Measurements from ENCODE around the gene GPR156.

The GPR156 gene

GRCh38 chr3:120173056-120173675 lies 111.9 kb downstream of the GPR156 start:
- H3K4me3 ChIP-seq (ENCODE audit: low read depth, low read length) = no peak overlapping the region
- DNase-seq (ENCODE audit: low read depth) = no peak
- no peak for TF ChIP-seq CTCF (conservative IDR thresholded peaks at IDR 0.05; ENCODE audit: low read depth, low read length)

- DNase-seq (ENCODE audit: low read depth) = peak; percentile 48
- no peak for TF ChIP-seq CTCF (conservative IDR thresholded peaks at IDR 0.05; ENCODE audit: low read depth, low read length)
- H3K4me3 ChIP-seq (ENCODE audit: low read depth, low read length) = no peak overlapping the region
Observed at GRCh38 chr3:120172070-120172469, 113.0 kb downstream of the GPR156 start.

GRCh38 chr3:120171134-120171873 lies 113.7 kb downstream of the GPR156 start:
- TF ChIP-seq CTCF (conservative IDR thresholded peaks at IDR 0.05; ENCODE audit: low read depth, low read length) = no peak
- H3K4me3 ChIP-seq (ENCODE audit: low read depth, low read length) = no peak overlapping the region
- no peak for DNase-seq (ENCODE audit: low read depth)

DNA sequence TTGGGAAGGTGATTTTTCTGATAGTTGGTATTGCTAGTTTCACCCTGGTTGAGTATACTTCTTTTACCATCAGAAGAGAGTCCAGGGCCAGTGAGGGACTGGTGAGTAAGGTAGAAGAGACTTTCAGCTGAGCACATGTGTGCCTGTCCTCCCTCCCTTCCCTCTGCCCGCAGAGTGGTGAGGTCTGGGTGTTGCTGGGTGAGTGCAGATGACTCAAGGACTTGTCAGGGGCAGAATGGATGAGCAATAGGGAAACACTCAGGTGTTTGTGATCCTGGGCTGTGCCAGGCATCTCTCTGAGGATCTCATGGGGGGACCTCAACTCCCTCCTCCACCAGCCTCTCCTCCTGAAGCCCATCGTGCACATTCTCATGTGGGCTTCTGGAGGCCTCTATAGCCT lies 114.8 kb downstream of the GPR156 start:
- H3K4me3 ChIP-seq (ENCODE audit: low read depth, low read length) = no peak overlapping the region
- no peak for DNase-seq (ENCODE audit: low read depth)
- no peak for TF ChIP-seq CTCF (conservative IDR thresholded peaks at IDR 0.05; ENCODE audit: low read depth, low read length)

- no peak for TF ChIP-seq CTCF (conservative IDR thresholded peaks at IDR 0.05; ENCODE audit: low read depth, low read length)
- no peak overlapping the region for H3K4me3 ChIP-seq (ENCODE audit: low read depth, low read length)
- no peak for DNase-seq (ENCODE audit: low read depth)
Observed at GRCh38 chr3:120169407-120169806, 115.6 kb downstream of the GPR156 start.

- H3K4me3 ChIP-seq (ENCODE audit: low read depth, low read length) = no peak overlapping the region
- no peak for TF ChIP-seq CTCF (conservative IDR thresholded peaks at IDR 0.05; ENCODE audit: low read depth, low read length)
- DNase-seq (ENCODE audit: low read depth) = no peak
Observed at GRCh38 chr3:120168611-120169010, 116.4 kb downstream of the GPR156 start.

- TF ChIP-seq CTCF (conservative IDR thresholded peaks at IDR 0.05; ENCODE audit: low read depth, low read length) = no peak
Observed at GRCh38 chr3:120168038-120168437, 117.0 kb downstream of the GPR156 start.

More at GRCh38 chr3:120168038-120168437, 117.0 kb downstream of the GPR156 start:
- no peak overlapping the region for H3K4me3 ChIP-seq (ENCODE audit: low read depth, low read length)
- no peak for DNase-seq (ENCODE audit: low read depth)
